WTC11 (cell line): ENCODE results near the gene KDM4C. TPM values are rescaled to one million over a fixed set of nuclear protein-coding genes. Genes with fewer than 3 reads are reported as not detected.

ENCODE experiments used
- ATAC-seq: fragments of 200-7000 bp; cut with Tn5 transposase; 2 replicates; pipeline ENCODE4 v1.10.0; 2021; ENCODE audit warnings: mild to moderate bottlenecking, moderate library complexity
- CTCF ChIA-PET: fragments of 300-600 bp; sonication (Branson Sonifier 250); formaldehyde crosslinking; loops from one replicate; lab custom pipeline; 2021; ENCODE audit warnings: antibody characterized with exemption; lab: Charles Lee
- POLR2A ChIA-PET: fragments of 350-600 bp; sonication (Branson Sonifier 250); formaldehyde crosslinking; loops from one replicate; lab custom pipeline; 2021; ENCODE audit warnings: antibody characterized with exemption; lab: Charles Lee
- DNase-seq: peaks from one replicate; pipeline ENCODE4 v3.0.0; 2021; ENCODE audit warnings: low spot score
- H3K27ac Mint-ChIP-seq: 2 replicates; pipeline ENCODE4 v1.8.0; 2021; ENCODE audit warnings: mixed read lengths
- H3K27me3 Mint-ChIP-seq: 2 replicates; pipeline ENCODE4 v1.8.0; 2021; ENCODE audit warnings: low read depth, mild to moderate bottlenecking, moderate library complexity, mixed read lengths
- H3K36me3 Mint-ChIP-seq: 2 replicates; pipeline ENCODE4 v1.8.0; 2021; ENCODE audit warnings: mixed read lengths
- H3K4me1 Mint-ChIP-seq: 2 replicates; pipeline ENCODE4 v1.8.0; 2022; ENCODE audit warnings: mixed read lengths
- H3K4me3 Mint-ChIP-seq: 2 replicates; pipeline ENCODE4 v1.8.0; 2021; ENCODE audit warnings: mild to moderate bottlenecking, moderate library complexity, mixed read lengths
- H3K9me3 Mint-ChIP-seq: 2 replicates; pipeline ENCODE4 v1.8.0; 2021; ENCODE audit warnings: mixed read lengths
- E2F1 ChIP-seq: sonication (generic); formaldehyde crosslinking; IDR thresholded peaks from 2 replicates; pipeline ENCODE4 v1.8.0; 2022; ENCODE audit warnings: mild to moderate bottlenecking, missing genetic modification reagents
- E2F4 ChIP-seq: sonication (generic); formaldehyde crosslinking; IDR thresholded peaks from 2 replicates; pipeline ENCODE4 v1.8.1; 2022; ENCODE audit warnings: low read depth, mild to moderate bottlenecking, moderate library complexity, missing genetic modification reagents, borderline replicate concordance
- ELF4 ChIP-seq: sonication (generic); formaldehyde crosslinking; IDR thresholded peaks from 2 replicates; pipeline ENCODE4 v1.8.1; 2022; ENCODE audit warnings: low read depth, mild to moderate bottlenecking, moderate library complexity, missing genetic modification reagents
- FOXK1 ChIP-seq: sonication (generic); formaldehyde crosslinking; IDR thresholded peaks from 2 replicates; pipeline ENCODE4 v1.8.0; 2022; ENCODE audit warnings: mild to moderate bottlenecking, moderate library complexity, missing genetic modification reagents
- FOXP4 ChIP-seq: sonication (generic); formaldehyde crosslinking; IDR thresholded peaks from 2 replicates; pipeline ENCODE4 v1.8.0; 2022; ENCODE audit warnings: mild to moderate bottlenecking, missing genetic modification reagents
- GRHL2 ChIP-seq: fragments of 250-450 bp; sonication (Bioruptor Pico); IDR thresholded peaks from 2 replicates; pipeline ENCODE4 v1.8.0; 2022; ENCODE audit warnings: mild to moderate bottlenecking, moderate library complexity; ENCODE audit not compliant: insufficient replicate concordance, severe bottlenecking
- GTF2I ChIP-seq: fragments of 250-450 bp; sonication (Bioruptor Pico); conservative IDR thresholded peaks from 2 replicates; pipeline ENCODE4 v1.4.0; 2021; ENCODE audit warnings: mild to moderate bottlenecking
- NFATC4 ChIP-seq: fragments of 250-450 bp; sonication (Bioruptor Pico); IDR thresholded peaks from 2 replicates; pipeline ENCODE4 v1.9.0; 2021; ENCODE audit warnings: mild to moderate bottlenecking
- NFE2L1 ChIP-seq: sonication (generic); formaldehyde crosslinking; IDR thresholded peaks from 2 replicates; pipeline ENCODE4 v1.8.1; 2023; ENCODE audit warnings: missing genetic modification reagents
- SP1 ChIP-seq: sonication (generic); formaldehyde crosslinking; conservative IDR thresholded peaks from 2 replicates; pipeline ENCODE4 v1.8.1; 2022; ENCODE audit warnings: missing genetic modification reagents
- total RNA-seq: library from RNA; stranded (reverse); gene quantifications from 3 replicates; pipeline ENCODE4 v1.2.3, GENCODE V29; 2021
- TF ChIP-seq, protein P1 (sequence below): sonication (generic); formaldehyde crosslinking; IDR thresholded peaks from 2 replicates; pipeline ENCODE4 v1.8.0; 2022; ENCODE audit warnings: mild to moderate bottlenecking, missing genetic modification reagents
- TF ChIP-seq, protein P2 (sequence below): sonication (generic); formaldehyde crosslinking; IDR thresholded peaks from 2 replicates; pipeline ENCODE4 v1.8.0; 2022; ENCODE audit warnings: missing genetic modification reagents
- TF ChIP-seq, protein P3 (sequence below): fragments of 250-450 bp; sonication (Bioruptor Pico); IDR thresholded peaks from 2 replicates; pipeline ENCODE4 v1.9.0; 2021; ENCODE audit warnings: mild to moderate bottlenecking, borderline replicate concordance

Gene KDM4C
- total RNA-seq, 1 experiment from 2014 or later, result 29.2 TPM

DNA sequence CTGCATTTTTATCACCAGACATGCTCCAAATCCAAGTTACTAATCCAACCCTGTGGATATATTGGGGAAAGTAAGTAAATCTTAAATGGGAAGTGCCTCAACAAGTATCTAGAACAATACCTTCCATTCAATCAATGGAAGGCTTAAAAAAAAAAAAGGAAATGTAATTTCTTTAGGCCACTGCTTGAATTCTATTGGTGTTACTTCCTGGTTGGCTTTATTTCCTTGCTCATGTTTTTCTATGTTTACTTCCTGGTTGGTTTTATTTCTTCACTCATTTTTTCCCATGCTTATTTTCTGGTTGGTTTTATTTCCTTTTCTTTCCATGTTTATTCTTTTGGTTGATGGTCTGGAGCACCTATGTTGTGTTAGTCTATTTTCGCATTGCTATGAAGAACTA lies 363.9 kb downstream of the KDM4C start (continued):
- no peak for TF ChIP-seq ELF4 (CRISPR knock-in tag)
- no peak for TF ChIP-seq E2F1
- TF ChIP-seq E2F4 (CRISPR knock-in tag), result no peak
- no peak for TF ChIP-seq GTF2I (CRISPR knock-in tag)

DNA sequence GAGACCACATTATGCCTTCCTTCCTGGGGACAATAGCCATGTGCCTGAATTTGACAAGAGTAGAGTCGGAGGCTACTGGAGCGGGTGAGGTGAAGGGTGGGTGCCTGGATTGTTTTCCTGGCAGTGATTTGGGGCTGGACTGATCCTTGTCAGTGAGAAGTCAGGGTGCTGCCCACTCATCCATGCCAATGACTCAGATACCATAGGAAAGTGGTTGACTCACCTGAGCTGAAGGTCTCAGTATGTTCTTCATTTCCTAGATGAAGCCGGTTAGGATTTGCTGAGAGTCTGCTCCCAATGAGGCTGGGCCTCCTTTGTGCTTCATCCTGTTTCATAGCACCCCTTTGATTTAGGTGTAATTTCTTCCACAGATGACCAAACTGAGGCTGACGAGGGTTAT lies 366.0 kb downstream of the KDM4C start:
- H3K27me3 Mint-ChIP-seq, result no peaks in the 10 kb centered on the region
- H3K4me3 Mint-ChIP-seq, result no peak overlapping the region
- ChIA-PET CTCF (no interaction called here), POLR2A (no interaction called here)
- DNase-seq (no peak), ATAC-seq (no peak)
- peaks cover 13% of the 10 kb centered on the region for H3K4me1 Mint-ChIP-seq
- H3K27ac Mint-ChIP-seq, result no peak overlapping the region
- TF ChIP-seq NFE2L1 (CRISPR knock-in tag) (no peak), NFATC4 (CRISPR knock-in tag) (no peak), FOXK1 (no peak), GRHL2 (CRISPR knock-in tag) (no peak), E2F4 (CRISPR knock-in tag) (no peak), SP1 (CRISPR knock-in tag) (no peak), FOXP4 (no peak)
- TF ChIP-seq, protein P1, sequence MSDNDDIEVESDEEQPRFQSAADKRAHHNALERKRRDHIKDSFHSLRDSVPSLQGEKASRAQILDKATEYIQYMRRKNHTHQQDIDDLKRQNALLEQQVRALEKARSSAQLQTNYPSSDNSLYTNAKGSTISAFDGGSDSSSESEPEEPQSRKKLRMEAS, result no peak
- TF ChIP-seq, protein P2, sequence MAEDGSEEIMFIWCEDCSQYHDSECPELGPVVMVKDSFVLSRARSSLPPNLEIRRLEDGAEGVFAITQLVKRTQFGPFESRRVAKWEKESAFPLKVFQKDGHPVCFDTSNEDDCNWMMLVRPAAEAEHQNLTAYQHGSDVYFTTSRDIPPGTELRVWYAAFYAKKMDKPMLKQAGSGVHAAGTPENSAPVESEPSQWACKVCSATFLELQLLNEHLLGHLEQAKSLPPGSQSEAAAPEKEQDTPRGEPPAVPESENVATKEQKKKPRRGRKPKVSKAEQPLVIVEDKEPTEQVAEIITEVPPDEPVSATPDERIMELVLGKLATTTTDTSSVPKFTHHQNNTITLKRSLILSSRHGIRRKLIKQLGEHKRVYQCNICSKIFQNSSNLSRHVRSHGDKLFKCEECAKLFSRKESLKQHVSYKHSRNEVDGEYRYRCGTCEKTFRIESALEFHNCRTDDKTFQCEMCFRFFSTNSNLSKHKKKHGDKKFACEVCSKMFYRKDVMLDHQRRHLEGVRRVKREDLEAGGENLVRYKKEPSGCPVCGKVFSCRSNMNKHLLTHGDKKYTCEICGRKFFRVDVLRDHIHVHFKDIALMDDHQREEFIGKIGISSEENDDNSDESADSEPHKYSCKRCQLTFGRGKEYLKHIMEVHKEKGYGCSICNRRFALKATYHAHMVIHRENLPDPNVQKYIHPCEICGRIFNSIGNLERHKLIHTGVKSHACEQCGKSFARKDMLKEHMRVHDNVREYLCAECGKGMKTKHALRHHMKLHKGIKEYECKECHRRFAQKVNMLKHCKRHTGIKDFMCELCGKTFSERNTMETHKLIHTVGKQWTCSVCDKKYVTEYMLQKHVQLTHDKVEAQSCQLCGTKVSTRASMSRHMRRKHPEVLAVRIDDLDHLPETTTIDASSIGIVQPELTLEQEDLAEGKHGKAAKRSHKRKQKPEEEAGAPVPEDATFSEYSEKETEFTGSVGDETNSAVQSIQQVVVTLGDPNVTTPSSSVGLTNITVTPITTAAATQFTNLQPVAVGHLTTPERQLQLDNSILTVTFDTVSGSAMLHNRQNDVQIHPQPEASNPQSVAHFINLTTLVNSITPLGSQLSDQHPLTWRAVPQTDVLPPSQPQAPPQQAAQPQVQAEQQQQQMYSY (CRISPR knock-in tag), result no peak
- TF ChIP-seq, protein P3, sequence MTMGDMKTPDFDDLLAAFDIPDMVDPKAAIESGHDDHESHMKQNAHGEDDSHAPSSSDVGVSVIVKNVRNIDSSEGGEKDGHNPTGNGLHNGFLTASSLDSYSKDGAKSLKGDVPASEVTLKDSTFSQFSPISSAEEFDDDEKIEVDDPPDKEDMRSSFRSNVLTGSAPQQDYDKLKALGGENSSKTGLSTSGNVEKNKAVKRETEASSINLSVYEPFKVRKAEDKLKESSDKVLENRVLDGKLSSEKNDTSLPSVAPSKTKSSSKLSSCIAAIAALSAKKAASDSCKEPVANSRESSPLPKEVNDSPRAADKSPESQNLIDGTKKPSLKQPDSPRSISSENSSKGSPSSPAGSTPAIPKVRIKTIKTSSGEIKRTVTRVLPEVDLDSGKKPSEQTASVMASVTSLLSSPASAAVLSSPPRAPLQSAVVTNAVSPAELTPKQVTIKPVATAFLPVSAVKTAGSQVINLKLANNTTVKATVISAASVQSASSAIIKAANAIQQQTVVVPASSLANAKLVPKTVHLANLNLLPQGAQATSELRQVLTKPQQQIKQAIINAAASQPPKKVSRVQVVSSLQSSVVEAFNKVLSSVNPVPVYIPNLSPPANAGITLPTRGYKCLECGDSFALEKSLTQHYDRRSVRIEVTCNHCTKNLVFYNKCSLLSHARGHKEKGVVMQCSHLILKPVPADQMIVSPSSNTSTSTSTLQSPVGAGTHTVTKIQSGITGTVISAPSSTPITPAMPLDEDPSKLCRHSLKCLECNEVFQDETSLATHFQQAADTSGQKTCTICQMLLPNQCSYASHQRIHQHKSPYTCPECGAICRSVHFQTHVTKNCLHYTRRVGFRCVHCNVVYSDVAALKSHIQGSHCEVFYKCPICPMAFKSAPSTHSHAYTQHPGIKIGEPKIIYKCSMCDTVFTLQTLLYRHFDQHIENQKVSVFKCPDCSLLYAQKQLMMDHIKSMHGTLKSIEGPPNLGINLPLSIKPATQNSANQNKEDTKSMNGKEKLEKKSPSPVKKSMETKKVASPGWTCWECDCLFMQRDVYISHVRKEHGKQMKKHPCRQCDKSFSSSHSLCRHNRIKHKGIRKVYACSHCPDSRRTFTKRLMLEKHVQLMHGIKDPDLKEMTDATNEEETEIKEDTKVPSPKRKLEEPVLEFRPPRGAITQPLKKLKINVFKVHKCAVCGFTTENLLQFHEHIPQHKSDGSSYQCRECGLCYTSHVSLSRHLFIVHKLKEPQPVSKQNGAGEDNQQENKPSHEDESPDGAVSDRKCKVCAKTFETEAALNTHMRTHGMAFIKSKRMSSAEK (CRISPR knock-in tag), result no peak
- H3K36me3 Mint-ChIP-seq, result no peaks in the 10 kb centered on the region
- H3K9me3 Mint-ChIP-seq, result no peaks in the 10 kb centered on the region
